Prostate gland (tissue), 2 donors: ENCODE measurements around the gene BCL3. TPM values are rescaled to one million over a fixed set of nuclear protein-coding genes. Genes with fewer than 3 reads are reported as not detected.
"Not testable (repeated sequence)": the region's sequence is repeated elsewhere in the genome, so short reads cannot be mapped to it uniquely, and the experiment has no call there.

Experiments
- DNase-seq: peaks from one replicate; pipeline ENCODE4 v3.0.0-alpha.2; 2019; ENCODE audit warnings: low spot score
- H3K27ac ChIP-seq, 2 donors: fragments of 200-600 bp; sonication (generic); 2 replicates each; pipeline ENCODE4 v1.5.1; 2017 to 2019
- H3K27me3 ChIP-seq: fragments of 200-600 bp; sonication (generic); replicated peaks from 2 replicates; pipeline ENCODE4 v1.5.1; 2019; ENCODE audit not compliant: insufficient read depth
- H3K36me3 ChIP-seq, 2 donors: fragments of 200-600 bp; sonication (generic); 1 replicate in 1 of 2; 2 replicates in 1 of 2; pipeline versions ENCODE4 v1.5.1 to v1.8.1; 2017 to 2019
- H3K4me1 ChIP-seq: fragments of 200-600 bp; sonication (generic); replicated peaks from 2 replicates; pipeline ENCODE4 v1.5.1; 2019
- H3K4me3 ChIP-seq, 2 donors: fragments of 200-600 bp; sonication (generic); 2 replicates each; pipeline ENCODE4 v1.5.1; 2017 to 2019
- H3K9me3 ChIP-seq: fragments of 200-600 bp; sonication (generic); 2 replicates; pipeline ENCODE4 v1.5.1; 2017
- POLR2A ChIP-seq: fragments of 450-650 bp; IDR thresholded peaks from one replicate; pipeline ENCODE4 v1.6.1; 2016; ENCODE audit warnings: antibody characterized with exemption, mild to moderate bottlenecking
- POLR2AphosphoS5 ChIP-seq: sonication (generic); formaldehyde crosslinking; IDR thresholded peaks from one replicate; pipeline ENCODE4 v1.6.1; 2017; ENCODE audit warnings: antibody characterized with exemption
- WGBS: methylation state at CpG from one replicate; pipeline ENCODE4 v1.1.5; 2018; 5-methylcytosine and 5-hydroxymethylcytosine counted together
- intact Hi-C: fragments of 100-400 bp; cut with DNase I; formaldehyde crosslinking; loops from one replicate; pipeline ENCODE4 v1.14.2; 2022
- total RNA-seq, 2 donors: library from RNA; depleted of rRNA; stranded (reverse); fragments of >200 nt; gene quantifications; one replicate each; pipeline ENCODE4 v1.1.0, GENCODE V29; 2016
- TF ChIP-seq, protein P1 (sequence below), 4 experiments: fragments of 200-600 bp in 2 of 4; fragments of 450-650 bp in 2 of 4; sonication (generic) in 2 of 4; IDR thresholded peaks; 1 replicate in 3 of 4; 2 replicates in 1 of 4; pipeline ENCODE4 v1.5.1; 2016 to 2019; ENCODE audit warnings: antibody characterized with exemption in 4 of 4, mild to moderate bottlenecking in 2 of 4, moderate library complexity in 2 of 4

BCL3 gene
- total RNA-seq, 2 donors from 2014 or later = 22.6 to 44.0 TPM

DNA sequence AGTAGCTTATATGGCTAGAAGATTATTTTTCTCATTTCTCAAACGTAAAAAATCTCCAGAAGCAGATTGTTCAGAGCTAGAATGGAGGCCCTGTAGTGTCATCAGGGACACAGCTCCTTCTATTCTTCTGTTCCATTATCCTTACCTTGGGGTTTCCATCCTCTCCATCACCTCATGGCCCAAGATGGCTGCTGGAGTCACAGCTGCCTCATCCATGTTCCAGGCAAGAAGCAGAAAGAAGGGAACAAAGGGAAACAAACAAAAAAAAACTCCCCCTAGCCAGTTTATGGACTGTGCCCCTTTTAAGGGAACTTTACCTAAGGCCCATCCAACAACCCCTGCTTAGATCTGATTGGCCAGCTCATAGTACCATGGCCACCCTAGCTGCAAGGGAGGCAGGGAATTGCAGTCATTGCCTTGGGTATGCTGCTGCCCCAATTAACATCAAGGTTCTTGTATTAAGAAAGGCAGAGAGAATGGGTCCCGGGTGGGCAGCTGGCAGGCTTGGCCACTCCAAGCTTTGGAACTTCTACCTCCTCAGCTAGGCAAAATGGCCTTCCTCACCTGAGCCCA is 33.8 kb upstream of the BCL3 start:
- no peak overlapping the region for H3K4me3 ChIP-seq
- no peaks in the 10 kb centered on the region for H3K9me3 ChIP-seq
- TF ChIP-seq POLR2A (no peak), POLR2AphosphoS5 (no peak)
- TF ChIP-seq, protein P1, sequence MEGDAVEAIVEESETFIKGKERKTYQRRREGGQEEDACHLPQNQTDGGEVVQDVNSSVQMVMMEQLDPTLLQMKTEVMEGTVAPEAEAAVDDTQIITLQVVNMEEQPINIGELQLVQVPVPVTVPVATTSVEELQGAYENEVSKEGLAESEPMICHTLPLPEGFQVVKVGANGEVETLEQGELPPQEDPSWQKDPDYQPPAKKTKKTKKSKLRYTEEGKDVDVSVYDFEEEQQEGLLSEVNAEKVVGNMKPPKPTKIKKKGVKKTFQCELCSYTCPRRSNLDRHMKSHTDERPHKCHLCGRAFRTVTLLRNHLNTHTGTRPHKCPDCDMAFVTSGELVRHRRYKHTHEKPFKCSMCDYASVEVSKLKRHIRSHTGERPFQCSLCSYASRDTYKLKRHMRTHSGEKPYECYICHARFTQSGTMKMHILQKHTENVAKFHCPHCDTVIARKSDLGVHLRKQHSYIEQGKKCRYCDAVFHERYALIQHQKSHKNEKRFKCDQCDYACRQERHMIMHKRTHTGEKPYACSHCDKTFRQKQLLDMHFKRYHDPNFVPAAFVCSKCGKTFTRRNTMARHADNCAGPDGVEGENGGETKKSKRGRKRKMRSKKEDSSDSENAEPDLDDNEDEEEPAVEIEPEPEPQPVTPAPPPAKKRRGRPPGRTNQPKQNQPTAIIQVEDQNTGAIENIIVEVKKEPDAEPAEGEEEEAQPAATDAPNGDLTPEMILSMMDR (IDR thresholded peaks at IDR 0.05) = no peak
- 52% methylated on average over 2 of the region's 2 CpGs for WGBS
- no peak for DNase-seq
- H3K36me3 ChIP-seq = no peaks in the 10 kb centered on the region
- intact Hi-C loops = no loop called here
- H3K4me1 ChIP-seq = peaks cover 5% of the 10 kb centered on the region
- H3K27ac ChIP-seq = no peak overlapping the region
- no peaks in the 10 kb centered on the region for H3K27me3 ChIP-seq

DNA sequence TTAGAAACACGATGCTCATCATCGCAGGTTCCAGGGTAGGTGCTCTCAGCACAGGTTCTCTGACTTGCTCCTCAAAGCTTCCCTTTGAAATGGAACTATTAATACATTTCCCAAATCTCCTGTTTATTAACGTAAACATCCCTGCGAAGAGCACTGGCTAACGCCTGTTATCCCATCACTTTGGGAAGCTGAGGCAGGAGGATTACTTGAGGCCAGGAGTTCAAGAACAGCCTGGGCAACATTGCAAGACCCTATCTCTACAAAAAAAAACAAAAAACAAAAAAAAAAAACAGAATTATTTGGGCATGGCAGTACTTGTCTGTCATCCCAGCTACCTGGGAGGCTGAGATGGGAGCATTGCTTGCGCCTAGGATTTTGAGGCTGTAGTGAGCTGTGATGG is 30.9 kb upstream of the BCL3 start:
- Histone ChIP-seq H3K27ac (no peak overlapping the region), H3K4me3 (no peak overlapping the region), H3K4me1 (peaks cover 5% of the 10 kb centered on the region), H3K9me3 (no peaks in the 10 kb centered on the region), H3K27me3 (no peaks in the 10 kb centered on the region), H3K36me3 (no peaks in the 10 kb centered on the region)
- WGBS = 91% methylated on average over 6 of the region's 6 CpGs
- no peak for TF ChIP-seq POLR2A
- TF ChIP-seq POLR2AphosphoS5 = no peak
- TF ChIP-seq, protein P1 (IDR thresholded peaks at IDR 0.05) = no peak
- no peak for DNase-seq
- intact Hi-C loops = no loop called here

DNA sequence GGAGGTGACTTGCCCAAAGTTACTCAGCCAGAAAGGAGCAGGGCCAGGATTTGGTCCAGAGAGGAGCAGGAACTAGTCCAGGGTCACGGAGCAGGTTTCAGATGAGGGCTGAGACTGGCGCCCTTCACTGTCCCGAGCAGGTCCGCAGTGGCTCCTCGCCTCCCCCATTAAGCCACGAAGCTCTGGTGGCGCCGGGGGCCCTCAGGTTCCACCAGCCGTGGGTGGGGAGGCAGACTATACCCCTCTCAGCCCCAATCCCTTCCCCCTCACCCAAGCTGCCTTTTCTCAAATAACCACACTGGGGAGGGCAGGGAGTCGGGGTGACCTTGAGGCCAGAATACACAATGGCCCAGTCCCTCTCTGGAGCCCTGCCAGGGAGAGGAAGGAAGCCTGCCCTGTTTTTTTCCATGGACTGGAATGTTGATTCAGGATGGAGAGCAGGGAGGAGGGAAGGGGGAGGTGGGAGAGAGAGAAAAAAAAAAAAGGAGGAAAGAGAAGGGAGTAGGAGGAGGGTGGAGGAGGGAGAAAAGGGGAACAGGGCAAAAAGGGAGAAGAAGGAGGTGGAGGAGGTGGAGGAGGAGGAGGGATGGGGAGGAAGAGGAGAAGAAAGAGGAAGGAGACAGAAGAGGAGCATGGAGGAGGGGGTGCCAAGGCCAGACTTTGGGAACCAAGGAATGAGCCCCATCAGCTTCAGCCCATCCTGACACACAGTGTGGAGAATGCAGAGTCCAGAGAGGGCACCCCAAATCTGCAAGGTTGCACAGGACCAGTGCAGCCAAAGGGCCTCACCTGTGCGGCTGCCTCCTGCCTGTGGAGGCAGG is 29.9 kb upstream of the BCL3 start:
- intact Hi-C loops = no loop called here
- TF ChIP-seq, protein P1 (IDR thresholded peaks at IDR 0.05) = no peak
- peak; percentile 9 for TF ChIP-seq POLR2AphosphoS5
- Histone ChIP-seq H3K4me3 (no peak overlapping the region), H3K27ac (peak overlapping the region; percentile 46 to 65), H3K4me1 (peaks cover 5% of the 10 kb centered on the region), H3K9me3 (no peaks in the 10 kb centered on the region), H3K27me3 (no peaks in the 10 kb centered on the region), H3K36me3 (no peaks in the 10 kb centered on the region)
- 29% methylated on average over 11 of the region's 11 CpGs for WGBS
- DNase-seq = no peak

GRCh38 chr19:44719262-44719701 is 29.2 kb upstream of the BCL3 start:
- no peak for DNase-seq
- intact Hi-C loops = no loop called here
- Histone ChIP-seq H3K27ac (no peak overlapping the region), H3K36me3 (no peaks in the 10 kb centered on the region), H3K4me1 (peaks cover 5% of the 10 kb centered on the region), H3K9me3 (no peaks in the 10 kb centered on the region), H3K27me3 (no peaks in the 10 kb centered on the region), H3K4me3 (no peak overlapping the region)
- TF ChIP-seq POLR2AphosphoS5 (no peak), POLR2A (no peak)
- TF ChIP-seq, protein P1 (IDR thresholded peaks at IDR 0.05) = no peak
- 74% methylated on average over 8 of the region's 8 CpGs for WGBS

GRCh38 chr19:44720396-44720795 is 28.1 kb upstream of the BCL3 start:
- WGBS = 95% methylated on average over 9 of the region's 9 CpGs
- H3K36me3 ChIP-seq, H3K9me3 ChIP-seq, DNase-seq, intact Hi-C loops, H3K4me1 ChIP-seq, H3K27ac ChIP-seq, H3K27me3 ChIP-seq, H3K4me3 ChIP-seq: not testable (repeated sequence)
